Measurements from ENCODE around the gene TAF11L13.

Gene TAF11L13

GRCh38 chr5:17678751-17679324 lies 47.0 kb downstream of the TAF11L13 start:
- Histone ChIP-seq H3K36me3 (ENCODE audit: control insufficient read depth, insufficient read depth, low read length) (no peaks in the 10 kb centered on the region), H3K27ac (ENCODE audit: insufficient read depth, low read depth, low read length, poor library complexity, severe bottlenecking) (no peak overlapping the region), H3K4me1 (ENCODE audit: control insufficient read depth, insufficient read depth, low read length) (no peaks in the 10 kb centered on the region), H3K9me3 (ENCODE audit: control insufficient read depth, low read length) (no peaks in the 10 kb centered on the region), H3K27me3 (ENCODE audit: control insufficient read depth, insufficient read depth, low read length, poor library complexity, severe bottlenecking) (no peaks in the 10 kb centered on the region), H3K4me3 (ENCODE audit: insufficient read depth, low read depth, low read length) (no peak overlapping the region)
- 94% methylated on average over 4 of the region's 4 CpGs for WGBS, 2 experiments

GRCh38 chr5:17679597-17680203 lies 47.8 kb downstream of the TAF11L13 start:
- Histone ChIP-seq H3K27me3 (ENCODE audit: control insufficient read depth, insufficient read depth, low read length, poor library complexity, severe bottlenecking) (no peaks in the 10 kb centered on the region), H3K36me3 (ENCODE audit: control insufficient read depth, insufficient read depth, low read length) (no peaks in the 10 kb centered on the region), H3K4me3 (ENCODE audit: insufficient read depth, low read depth, low read length) (no peak overlapping the region), H3K9me3 (ENCODE audit: control insufficient read depth, low read length) (no peaks in the 10 kb centered on the region), H3K27ac (ENCODE audit: insufficient read depth, low read depth, low read length, poor library complexity, severe bottlenecking) (no peak overlapping the region), H3K4me1 (ENCODE audit: control insufficient read depth, insufficient read depth, low read length) (no peaks in the 10 kb centered on the region)
- 88 to 95% methylated on average over 8 of the region's 8 CpGs for WGBS, 2 experiments

GRCh38 chr5:17680737-17681136 lies 48.8 kb downstream of the TAF11L13 start:
- 83 to 97% methylated on average over 2 of the region's 2 CpGs for WGBS, 2 experiments
- Histone ChIP-seq H3K9me3 (ENCODE audit: control insufficient read depth, low read length) (no peaks in the 10 kb centered on the region), H3K36me3 (ENCODE audit: control insufficient read depth, insufficient read depth, low read length) (no peaks in the 10 kb centered on the region), H3K27me3 (ENCODE audit: control insufficient read depth, insufficient read depth, low read length, poor library complexity, severe bottlenecking) (no peaks in the 10 kb centered on the region), H3K4me3 (ENCODE audit: insufficient read depth, low read depth, low read length) (no peak overlapping the region), H3K4me1 (ENCODE audit: control insufficient read depth, insufficient read depth, low read length) (no peaks in the 10 kb centered on the region), H3K27ac (ENCODE audit: insufficient read depth, low read depth, low read length, poor library complexity, severe bottlenecking) (no peak overlapping the region)

Measured in ectodermal cell (in vitro differentiated cells).